Left kidney (tissue), 2 donors: ENCODE results near the gene MFRP. TPM values are rescaled to one million over a fixed set of nuclear protein-coding genes. Genes with fewer than 3 reads are reported as not detected.

ENCODE experiments used
- DNase-seq: peaks from one replicate; pipeline ENCODE4 v3.0.0-alpha.2; 2013
- polyA plus RNA-seq: library from polyadenylated mRNA; unstranded; fragments of 120-200 nt; gene quantifications from one replicate; pipeline ENCODE4 v1.2.1, GENCODE V29; 2013; ENCODE audit not compliant: insufficient read length

The MFRP gene
- polyA plus RNA-seq, 1 donor, result not detected

GRCh38 chr11:119359365-119360214, 13.1 kb upstream of the MFRP start:
- DNase-seq, result no peak

- DNase-seq, result no peak
Observed at GRCh38 chr11:119357074-119357473, 10.6 kb upstream of the MFRP start.

GRCh38 chr11:119356349-119357031, 10.0 kb upstream of the MFRP start:
- peak; percentile 81 for DNase-seq

GRCh38 chr11:119355091-119355843, 8.8 kb upstream of the MFRP start:
- DNase-seq, result no peak

- peak; percentile 64 for DNase-seq
Observed at GRCh38 chr11:119352857-119353260, 6.4 kb upstream of the MFRP start.

- DNase-seq, result no peak
Observed at GRCh38 chr11:119351232-119351631, 4.7 kb upstream of the MFRP start.

- no peak for DNase-seq
Observed at GRCh38 chr11:119350302-119350701, 3.8 kb upstream of the MFRP start.

- DNase-seq, result no peak
Observed at GRCh38 chr11:119347940-119348605, 1.6 kb upstream of the MFRP start.

GRCh38 chr11:119347242-119347641, 737 bp upstream of the MFRP start:
- DNase-seq, result no peak

- DNase-seq, result no peak
Observed at GRCh38 chr11:119345685-119346084, 820 bp downstream of the MFRP start.

GRCh38 chr11:119344291-119345010, 2.1 kb downstream of the MFRP start:
- DNase-seq, result no peak

GRCh38 chr11:119343726-119344125, 2.8 kb downstream of the MFRP start:
- DNase-seq, result no peak

- DNase-seq, result no peak
Observed at GRCh38 chr11:119342362-119343130, 4.0 kb downstream of the MFRP start.

- DNase-seq, result no peak
Observed at GRCh38 chr11:119342023-119342300, 4.5 kb downstream of the MFRP start.

GRCh38 chr11:119341222-119342022, 5.1 kb downstream of the MFRP start:
- DNase-seq, result no peak

GRCh38 chr11:119340335-119341221, 5.9 kb downstream of the MFRP start, which contains the start of gene C1QTNF5:
TSS of gene C1QTNF5 (minus strand) at chr11:119340883. CDS start at chr11:119340397, 486 bp downstream.
- peak; percentile 79 for DNase-seq

GRCh38 chr11:119339589-119340334, 6.7 kb downstream of the MFRP start:
- peak; percentile 73 for DNase-seq

- no peak for DNase-seq
Observed at GRCh38 chr11:119338965-119339588, 7.4 kb downstream of the MFRP start.
